Measurements from ENCODE around the gene TSPYL6.
"Not testable (repeated sequence)": the region's sequence is repeated elsewhere in the genome, so short reads cannot be mapped to it uniquely, and the experiment has no call there.

Gene TSPYL6

DNA sequence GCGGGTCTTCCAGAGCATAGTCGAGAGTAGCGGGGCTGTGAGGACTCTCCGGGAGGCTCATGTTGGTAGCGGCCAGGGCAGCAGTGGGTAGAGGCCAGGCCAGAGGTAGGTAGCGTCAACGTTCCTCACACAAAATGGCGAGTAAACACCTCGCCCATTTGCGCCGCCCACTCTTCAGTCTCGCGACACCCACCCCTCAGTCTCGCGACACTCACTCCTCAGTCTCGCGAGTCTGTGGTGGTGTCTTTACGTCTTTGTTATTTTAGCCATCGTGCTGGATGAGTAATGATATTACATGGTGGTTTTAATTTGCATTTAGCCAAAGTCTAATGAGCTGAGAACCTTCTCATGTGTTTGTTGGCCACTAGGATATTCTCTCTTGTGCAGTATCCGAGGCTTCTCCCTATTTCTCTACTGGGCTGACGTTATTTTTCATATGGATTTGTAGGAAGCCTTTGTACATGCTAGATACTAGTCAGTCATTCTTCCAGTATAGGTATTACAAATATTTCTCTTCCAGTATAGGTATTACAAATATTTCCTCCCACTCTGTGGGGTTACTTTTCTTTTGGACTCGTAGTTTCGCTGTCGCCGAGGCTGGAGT lies at the start of gene TSPYL6:
TSS of gene TSPYL6 (minus strand) at position 139 of the 604 bp plus-strand sequence. CDS start at position 61, 78 bp downstream.
- DNase-seq: no peak

DNA sequence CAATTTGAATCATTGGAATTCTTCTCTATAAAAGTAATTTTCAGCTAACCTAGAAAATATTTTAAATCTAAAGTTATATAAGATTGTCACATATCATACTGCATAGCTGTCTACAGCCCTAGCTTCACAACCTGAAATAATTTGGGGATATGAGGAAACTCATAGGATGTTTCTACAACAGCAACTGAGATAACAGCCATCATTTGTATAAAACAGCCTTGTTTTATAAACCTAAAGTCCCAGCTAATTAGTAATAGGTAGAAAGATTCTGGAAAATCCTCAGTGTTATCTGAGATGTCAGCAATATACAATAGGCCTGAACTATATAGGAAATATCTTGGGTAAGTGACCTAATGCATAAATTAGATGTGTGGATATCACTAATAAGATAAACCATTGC lies 47.6 kb upstream of the TSPYL6 start:
- DNase-seq: no peak

DNA sequence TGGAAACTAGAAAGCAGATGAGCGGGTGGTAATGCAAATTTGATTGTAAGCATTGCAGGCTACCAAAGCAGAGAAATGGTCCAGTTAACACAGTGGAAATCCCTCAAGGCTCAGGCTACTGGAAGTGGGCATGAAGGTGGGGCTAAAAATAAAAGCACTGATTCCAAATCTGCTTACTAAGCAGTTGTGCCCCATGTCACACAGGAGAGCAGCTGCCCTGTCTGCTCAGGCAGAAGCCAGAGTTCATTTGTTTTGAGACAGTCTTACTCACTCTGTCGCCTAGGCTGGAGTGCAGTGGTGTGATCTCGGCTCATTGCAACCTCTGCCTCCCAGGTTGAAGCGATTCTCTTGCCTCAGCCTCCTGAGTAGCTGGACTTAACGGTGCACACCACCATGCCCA lies 42.5 kb upstream of the TSPYL6 start:
- DNase-seq: no peak

DNA sequence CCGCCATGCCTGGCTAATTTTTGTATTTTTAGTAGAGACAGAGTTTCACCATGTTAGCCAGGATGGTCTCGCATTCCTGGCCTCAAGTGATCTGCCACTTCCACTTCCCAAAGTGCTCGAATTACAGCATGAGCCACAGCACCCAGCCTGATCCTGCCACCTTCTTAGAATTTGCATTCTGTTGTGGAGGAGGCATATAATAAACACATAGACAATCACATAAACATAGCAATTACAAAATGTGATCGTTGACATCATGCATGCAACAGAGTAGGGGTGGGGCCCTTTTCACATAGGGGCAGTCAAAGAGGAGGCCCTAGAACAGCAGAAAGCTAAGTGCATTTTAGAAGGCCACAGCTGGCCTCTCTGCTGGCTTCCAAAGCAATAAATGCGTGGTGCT lies 39.9 kb upstream of the TSPYL6 start:
- DNase-seq: no peak

DNA sequence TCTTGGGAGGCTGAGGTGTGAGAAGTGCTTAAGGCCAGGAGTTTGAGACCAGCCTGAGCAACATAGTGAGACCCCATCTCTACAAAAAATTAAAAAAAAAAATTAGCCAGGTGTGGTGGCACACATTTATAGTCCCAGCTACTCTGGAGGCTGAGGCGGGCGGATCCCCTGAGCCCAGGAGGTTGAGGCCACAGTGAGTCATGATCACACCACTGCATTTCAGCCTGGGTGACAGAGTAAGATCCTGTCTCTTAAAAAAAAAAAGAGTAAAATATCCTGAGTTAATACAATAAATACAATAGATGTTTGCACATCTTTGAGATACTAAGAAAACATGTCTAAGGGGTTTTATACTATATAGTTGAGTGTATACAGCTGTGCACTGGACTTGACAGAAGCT lies 38.6 kb upstream of the TSPYL6 start:
- not testable (repeated sequence) for DNase-seq

DNA sequence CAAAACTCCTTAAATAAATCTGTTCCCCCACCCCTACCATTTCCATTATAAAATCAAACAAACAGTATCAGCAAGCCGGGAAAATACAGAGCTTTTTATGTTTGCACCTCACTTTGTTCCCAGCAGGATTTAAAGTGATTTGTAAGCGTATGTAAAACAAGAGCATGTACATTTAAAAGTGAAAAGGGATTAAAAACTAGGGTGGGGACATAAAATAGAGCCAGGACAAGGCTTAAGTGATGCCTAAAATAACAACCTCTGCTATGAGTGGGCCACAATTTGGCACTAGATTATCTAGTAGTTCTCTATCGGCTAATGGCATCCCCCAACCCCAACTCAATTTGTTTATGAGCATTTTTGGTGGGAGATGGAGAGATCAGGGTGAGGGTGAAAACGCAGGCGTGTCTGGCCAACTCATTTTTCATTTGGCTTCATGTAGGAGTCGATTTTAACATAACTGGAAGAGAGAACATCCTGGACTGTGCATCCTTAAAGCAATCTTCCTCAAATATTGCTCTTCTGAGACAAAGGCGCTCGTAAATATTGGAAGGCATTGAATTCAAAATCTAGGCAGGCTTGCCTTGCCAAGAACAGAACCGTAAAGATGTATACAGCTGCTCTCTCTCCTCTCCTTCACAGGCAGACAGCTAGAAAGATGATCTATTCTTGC lies 34.5 kb upstream of the TSPYL6 start:
- no peak for DNase-seq

DNA sequence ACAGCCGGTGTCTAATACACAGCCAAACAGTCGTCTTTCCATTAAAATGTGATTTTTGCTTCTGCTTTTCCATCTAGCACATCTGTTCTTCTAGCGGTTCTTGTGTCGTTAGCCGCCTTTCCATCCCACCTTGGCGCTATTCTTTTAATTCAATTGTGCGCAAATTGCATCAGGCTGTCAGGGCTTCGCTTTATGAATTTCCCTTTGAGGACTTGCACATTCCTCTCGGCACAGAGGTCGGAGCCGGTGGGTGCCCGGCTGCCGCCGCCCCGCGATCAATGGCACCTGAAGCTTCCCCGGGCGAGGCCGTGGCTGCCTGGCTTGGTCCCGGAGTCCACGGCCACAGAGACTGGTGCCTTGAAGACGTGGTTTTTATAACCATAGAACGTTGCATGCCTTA lies 33.9 kb upstream of the TSPYL6 start:
- DNase-seq: no peak

DNA sequence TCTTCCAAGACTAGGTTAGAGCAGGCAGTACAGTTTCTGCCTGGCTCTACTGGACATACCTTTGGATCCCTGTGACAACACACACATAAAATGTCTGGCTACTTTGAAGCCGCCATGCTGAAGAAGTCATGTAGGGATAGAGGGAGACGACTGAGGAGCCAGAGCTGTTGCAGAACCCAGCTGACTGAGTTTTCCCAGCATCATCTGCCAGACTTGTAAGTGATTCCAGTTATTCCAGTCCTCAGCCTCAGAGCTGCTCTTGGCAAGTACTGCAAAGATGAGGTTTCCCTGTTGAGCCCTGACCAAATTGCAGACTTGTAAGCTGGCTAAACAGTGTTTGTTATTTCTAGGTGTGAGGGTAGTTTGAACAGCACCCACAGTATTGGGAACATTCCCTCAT lies 31.5 kb upstream of the TSPYL6 start:
- DNase-seq: no peak

DNA sequence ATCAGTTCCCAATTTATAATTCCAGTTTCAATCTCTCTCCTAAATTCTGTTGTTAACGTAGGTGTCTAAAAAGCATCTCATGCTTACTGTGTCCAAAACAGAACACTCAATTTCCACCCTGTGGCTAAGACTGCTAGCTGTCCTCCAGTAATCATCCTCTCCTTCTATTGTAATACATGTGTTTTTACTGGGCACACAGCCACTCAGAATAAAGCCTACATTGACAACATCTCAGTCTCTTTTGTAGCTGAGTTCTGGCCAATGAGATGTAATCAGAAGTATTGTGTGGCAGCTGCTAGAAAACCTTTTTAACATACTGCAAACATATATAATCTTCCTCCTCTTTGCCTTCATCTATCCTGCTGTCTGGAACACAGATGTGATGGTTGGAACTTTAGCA lies 29.4 kb upstream of the TSPYL6 start:
- DNase-seq: no peak

DNA sequence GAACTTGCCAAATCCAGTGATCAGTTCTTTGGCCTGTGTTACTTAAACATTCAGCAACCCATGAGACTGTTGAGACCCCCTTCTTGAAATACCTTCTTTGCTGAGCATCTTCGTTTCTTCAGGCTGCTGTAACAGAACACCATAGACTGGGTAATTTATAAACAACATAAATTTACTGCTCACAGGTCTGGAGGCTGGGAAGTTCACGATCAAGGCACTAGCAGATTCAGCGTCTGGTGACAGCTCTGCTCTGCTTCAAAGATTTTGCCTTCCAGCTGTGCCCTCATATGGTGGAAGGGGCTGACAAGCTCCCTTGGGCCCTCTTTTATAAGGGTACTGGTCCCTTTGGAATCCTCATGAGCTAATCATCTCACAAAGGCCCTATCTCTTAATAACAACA lies 28.8 kb upstream of the TSPYL6 start:
- no peak for DNase-seq

DNA sequence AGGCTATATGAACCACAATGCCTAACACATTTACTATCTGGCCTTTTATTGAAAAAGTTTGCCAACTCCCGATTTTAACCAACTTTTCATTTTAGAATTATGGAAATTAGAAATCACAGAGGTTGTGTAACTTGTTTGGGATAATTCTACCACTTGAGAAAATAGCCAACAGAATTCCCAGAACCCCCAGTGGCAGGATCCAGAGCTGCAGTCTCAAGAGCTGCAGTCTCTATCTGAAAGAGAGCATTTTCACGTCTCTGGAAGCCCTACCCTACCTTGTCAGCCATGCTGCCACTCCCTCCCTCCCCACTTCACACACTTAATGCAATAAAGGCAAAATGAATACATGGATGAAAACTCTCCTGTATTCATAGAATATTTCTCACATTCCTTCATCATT lies 23.4 kb upstream of the TSPYL6 start:
- peak; percentile 12 for DNase-seq

DNA sequence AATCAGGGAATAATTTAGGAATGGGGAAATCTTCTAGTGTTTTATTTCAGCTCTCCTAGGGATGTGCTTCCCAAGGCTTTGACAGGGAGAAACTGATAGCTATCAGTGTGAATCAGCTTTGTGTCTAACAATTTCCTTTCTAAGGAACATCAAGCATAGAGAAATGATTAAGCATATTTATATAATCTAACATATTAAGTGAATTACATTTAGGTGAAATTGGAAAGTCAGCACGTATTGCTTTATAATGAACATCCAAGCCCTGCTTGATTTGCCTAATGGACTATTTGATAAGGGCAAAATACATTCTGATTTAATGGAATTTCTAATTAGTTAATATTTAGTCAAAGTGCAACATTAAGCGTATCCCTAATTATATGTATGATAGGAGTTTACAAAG lies 19.5 kb upstream of the TSPYL6 start:
- DNase-seq: no peak

DNA sequence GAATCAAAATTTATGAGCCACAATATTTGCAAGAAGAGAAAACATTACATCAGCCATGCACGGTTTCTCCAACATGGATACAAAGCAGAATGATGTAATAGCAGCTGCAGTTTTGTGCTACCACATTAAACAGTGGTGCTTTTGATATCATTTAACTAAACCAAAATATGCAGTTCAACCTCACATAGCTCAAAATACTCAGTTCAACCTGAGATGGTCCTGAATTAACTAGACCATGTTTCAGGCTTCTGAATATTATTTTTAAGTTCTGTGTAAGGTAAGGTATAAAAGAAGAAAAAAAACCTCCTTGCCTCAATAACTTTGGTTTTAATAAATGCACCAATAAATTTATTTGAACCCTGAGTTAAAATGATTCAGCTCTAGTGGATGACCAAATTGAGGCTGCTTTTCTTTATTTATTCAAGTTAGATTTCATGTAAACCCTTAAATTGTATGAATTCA lies 18.8 kb upstream of the TSPYL6 start:
- peak; percentile 80 for DNase-seq

DNA sequence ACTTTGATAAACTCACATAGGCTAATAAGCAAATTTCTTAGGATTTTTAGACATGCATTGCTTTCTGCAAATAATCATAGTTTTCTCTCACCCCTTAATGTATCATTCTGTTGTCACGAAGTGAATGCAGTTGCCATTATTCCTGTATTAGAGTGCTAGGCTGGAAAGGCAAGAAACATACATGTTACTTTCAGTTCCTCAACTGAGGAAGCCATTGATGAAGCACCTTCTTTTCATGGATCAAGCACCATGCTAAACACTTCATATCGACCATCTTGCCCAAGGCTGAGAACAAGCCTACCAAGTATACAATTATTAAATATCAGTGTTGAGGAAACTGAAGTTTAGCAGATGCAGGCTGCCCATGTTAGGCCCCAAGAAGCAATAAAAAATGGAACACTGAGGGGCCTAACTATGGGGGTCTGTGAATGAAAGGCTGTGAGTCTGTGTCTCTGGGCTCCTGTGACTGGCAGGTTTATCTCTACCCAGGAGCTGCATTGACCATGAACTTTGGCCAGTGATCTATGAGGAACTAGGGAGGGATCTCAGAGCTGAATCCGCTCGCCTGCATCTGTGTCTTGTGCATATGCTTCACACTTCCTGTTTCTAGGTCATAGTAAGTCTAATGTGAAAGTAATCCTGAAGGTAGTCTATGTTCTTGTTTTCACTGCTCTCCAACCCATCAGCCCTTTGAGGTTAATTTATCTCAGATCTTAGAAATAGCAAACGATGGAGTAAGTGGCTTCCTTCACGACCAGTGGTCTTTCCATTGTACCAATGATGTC lies 16.0 kb upstream of the TSPYL6 start:
- peak; percentile 81 for DNase-seq

DNA sequence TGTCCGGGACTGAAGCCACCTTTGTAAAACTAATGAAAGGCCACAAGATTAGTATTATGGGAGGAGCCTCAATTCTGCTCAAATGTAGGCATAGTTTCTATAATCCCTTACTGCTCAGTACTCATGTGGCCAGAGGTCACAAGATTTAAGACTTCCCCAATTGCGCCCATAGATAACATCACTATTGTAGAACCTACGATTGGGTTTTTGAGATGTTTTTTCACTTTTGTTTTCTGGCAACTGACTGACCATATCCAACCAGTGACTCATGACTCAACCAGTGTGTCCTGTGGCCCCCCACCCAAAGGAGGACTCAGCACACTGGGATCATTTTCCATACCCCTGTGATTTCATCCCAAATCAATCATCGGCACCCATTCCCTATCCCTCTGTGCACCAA lies 15.2 kb upstream of the TSPYL6 start:
- peak; percentile 89 for DNase-seq

DNA sequence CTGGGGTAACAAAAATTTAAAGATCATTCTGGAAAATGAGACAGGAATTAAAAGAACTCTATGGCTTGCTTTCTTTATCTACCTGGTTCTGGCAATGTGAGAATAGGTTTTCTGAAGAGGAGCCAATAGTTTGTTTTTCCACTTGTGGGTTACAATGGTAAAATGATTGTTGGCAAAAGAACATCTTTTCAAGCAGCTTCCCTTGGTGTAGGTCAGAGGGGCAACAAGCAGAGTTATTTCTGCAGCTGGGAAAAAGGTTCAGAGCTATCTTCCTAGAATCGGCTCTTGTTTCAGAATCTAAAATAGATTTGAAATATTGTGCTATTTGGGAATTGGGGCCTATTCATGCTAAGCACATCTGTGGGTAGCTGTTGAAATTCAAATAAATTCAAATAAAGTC lies 11.5 kb upstream of the TSPYL6 start:
- DNase-seq: no peak

DNA sequence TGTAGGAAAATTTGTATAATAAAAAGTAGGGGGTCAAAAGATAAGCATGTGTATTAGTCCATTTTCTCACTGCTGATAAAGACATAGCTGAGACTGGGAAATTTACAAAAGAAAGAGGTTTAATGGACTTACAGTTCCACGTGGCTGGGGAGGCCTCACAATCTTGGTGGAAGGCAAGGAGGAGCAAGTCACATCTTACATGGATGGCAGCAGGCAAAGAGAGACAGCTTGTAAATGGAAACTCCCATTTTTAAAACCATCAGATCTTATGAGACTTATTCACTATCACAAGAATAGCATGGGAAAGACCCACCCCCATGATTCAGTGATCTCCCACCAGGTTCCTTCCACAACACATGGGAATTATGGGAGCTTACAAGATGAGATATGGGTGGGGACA lies 9.1 kb upstream of the TSPYL6 start:
- not testable (repeated sequence) for DNase-seq

DNA sequence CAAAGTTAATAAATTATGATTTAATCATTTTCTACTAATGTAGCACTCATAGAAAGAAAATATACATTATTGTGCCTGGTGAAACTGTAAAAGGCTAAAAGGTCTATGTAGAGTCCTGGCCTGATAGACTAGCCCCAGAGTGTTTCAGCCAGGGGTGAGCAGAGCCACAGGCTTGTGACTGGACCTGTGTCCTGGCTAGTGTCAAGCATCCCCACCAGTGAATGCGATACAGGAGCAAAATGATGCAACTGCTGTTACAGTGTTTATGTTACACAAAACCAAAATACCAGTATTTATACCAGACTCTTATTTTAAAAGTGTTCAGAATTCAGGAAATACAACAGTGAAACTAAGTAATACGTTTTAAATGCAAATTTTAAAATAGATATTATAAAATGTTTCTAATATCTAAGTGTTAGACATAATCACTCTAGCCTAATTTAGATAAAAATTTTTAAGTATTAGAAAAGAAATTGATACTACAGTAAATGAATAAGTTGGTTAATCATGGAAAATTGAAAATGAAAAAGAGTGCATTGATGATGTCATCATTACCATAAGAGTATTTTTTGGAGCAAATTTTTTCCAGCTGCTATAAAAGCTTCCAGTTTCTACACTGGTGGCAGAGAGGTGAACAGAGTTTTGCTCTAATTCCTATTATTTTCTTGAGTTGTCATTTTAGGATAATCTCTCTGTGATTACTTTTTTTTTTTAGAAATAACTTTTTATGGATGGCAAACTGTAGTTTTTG lies 6.2 kb upstream of the TSPYL6 start:
- DNase-seq: no peak

DNA sequence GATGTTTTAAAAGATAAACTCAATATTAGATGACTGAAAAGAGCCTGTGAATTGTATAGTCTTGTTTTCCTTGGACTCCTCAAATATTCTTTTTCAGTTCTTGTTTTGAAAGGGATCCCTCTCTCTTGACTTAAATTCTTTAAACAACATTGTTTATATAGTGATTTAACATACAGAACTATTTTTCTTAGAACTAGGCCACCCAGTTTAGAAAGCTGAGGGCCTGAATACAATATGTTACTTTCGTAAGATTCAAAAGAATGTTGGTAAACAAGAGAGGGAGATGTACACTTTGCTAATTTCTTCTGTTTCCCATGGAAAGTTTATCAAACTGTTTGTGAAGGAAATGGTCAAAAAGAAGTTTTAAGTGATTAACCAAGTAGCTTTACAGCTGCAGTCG lies 5.5 kb upstream of the TSPYL6 start:
- no peak for DNase-seq

DNA sequence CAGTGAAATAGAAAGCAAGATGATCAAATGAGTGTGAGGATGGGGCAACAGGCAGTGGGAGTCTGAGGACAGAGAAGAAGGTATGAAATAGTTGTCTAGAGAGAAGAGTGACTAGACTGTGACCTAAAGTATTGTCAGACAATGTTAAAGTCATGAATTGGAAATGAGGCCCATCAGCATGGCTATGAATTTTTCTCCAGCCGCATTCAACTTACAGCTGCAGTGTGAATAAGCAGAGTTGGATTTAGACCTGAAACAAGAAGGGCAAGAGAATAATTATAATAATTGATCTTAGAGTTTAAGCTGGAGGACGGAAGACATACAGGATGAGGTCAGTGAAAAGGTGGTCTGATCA lies 4.2 kb upstream of the TSPYL6 start:
- no peak for DNase-seq

DNA sequence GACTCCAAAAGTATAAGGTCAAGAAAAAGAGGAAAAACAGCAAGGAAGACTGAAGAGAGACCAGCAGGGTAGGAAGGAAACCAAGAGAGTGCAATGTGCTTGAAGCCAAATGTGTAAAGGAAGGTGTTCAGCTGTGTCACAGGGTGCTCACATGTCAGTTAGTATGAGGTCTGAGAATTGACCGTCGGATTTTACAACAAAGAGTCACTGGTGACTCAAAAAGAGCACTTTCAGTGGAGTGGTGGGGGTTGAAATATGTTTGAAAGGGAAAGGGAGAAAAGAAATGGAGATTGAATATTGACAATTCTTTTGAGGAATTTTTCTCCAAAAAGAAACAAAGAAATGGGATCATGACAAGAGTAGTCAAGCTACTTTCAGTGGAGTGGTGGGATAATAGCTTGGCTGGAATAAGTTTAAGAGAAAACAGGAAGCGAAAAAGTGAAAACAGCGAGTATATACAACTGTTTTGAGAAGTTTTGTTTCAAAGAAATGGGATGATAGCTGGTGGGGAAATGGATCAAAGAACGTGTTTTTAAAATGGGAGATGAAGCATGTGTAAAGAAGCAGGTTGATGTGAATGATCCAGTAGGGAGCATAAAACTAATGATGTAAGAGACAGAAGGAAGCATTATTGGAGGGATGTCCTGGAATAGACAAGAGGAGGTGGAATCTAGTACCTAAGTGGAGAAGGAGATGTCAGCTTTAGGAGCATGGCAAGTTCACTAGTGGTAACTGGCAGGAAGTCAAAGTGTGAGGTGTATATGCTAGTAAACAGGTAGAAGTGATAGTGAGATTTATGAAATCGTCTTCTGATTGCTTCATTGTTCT lies 3.6 kb upstream of the TSPYL6 start:
- no peak for DNase-seq

DNA sequence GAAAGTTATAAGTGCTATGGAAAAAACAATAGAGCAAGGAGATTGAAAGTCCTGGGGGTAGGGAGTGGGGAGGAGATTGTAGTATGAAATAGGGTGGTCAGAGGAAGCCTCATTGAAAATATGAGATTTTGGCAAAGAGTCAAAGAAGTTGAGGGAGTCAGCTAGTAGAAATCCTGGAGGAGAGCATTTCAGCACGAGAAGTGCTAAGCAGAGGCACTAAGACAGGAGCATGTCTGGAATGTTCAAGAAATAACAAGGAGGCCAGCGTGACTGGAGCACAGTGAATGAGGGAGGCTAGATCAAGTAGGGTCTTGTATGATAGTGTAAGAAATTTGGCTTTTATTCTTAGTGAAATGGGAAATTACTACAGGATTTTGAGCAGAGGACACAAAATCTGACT lies 2.1 kb upstream of the TSPYL6 start:
- DNase-seq: no peak

Data from OCI-M1 (cell line).